ENCODE results near the gene WIZ. TPM values are rescaled to one million over a fixed set of nuclear protein-coding genes. Genes with fewer than 3 reads are reported as not detected.

WIZ gene
- polyA plus RNA-seq, 1 donor (not counting 4 experiments of a cell fraction or from before 2014, with no cell fraction given), result 5.1 TPM

DNA sequence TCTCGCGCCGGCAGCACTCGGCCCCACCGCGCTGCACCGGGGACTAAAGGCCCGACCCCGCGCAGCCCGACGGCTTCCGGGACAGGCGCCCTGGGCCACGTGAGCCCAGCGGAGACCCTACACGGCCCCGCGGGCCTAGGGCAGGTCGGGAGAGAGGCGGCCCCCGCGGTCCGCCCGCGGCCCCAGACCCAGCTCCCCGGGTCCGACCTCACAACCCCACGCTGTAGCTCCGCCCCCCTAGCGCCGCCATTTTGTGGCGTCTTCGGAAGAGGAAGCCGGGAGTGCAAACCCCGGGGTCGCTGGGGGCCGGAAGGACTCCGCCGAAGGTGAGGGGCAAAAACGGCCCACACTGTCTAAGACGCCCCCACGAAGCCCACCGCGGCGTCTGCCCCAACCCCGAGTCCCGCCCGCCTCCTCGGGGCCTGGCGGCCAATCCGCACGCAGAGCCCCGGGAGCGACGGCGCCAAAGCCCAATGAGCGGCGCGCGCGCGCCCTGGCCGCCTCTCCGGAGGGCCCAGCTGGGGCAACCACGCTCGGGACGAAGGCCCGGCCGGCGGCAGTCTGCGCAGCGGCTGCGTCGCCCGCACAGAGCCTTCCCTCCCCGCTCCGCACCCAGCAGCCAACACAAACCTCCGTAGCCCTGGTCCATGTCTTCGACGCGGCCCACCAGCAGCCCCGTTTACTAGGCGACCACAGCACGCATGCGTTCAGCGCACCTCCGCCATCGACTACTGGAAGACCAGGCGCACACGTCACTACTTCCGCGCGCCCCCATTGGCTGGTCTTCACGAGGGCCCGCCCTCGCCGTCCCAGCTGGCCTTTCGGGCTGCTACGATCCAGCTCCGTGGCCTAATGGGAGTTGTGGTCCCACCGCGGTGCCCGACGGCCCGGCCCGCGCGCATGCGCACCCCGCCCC, 70.4 kb downstream of the WIZ start, which contains the start of gene AKAP8:
AKAP8 (minus strand) TSS at position 705 of the 916 bp plus-strand sequence; CDS start at position 649, 56 bp downstream.
- dilution Hi-C loops (cut with MboI; ENCODE audit: extremely low pct_ligation_motif_present, low sequenced_read_pairs), result no loop called here

DNA sequence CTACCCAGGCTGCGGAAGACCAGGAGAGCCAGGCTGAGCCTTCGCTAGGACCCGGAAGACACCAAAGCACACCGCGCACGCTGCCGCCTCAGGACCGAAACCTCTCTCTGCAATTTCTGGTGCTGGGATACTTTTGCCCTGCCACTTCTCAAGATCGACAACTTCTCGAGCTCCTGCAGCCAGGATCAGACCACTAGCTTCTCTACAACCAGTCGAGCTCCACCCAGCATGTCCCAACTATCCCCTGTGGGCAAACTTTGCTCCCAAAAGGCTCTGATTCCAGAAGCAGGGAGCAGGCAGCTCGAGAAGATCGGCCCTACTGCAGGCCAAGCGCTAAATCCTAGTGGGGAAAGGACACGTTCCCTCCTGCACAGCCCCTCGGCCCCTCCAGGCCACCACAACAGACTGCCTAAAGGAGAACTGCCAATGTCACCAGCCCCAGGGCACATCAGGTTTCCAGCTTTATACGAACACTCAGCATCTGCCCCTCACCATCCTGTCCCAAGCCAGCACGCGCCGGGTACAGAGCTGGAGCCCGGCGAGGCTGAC, 71.1 kb downstream of the WIZ start:
- Histone ChIP-seq H4K20me1 (ENCODE audit: control insufficient read depth, extremely low read depth, insufficient read depth, low read length) (peaks cover 4% of the 10 kb centered on the region), H3K79me2 (ENCODE audit: control insufficient read depth, insufficient read depth, low read length) (peaks cover 55% of the 10 kb centered on the region), H3K27ac (ENCODE audit: control insufficient read depth, insufficient read depth, low read length) (peak overlapping the region; percentile 90), H3K4me2 (ENCODE audit: control insufficient read depth, extremely low read depth, insufficient read depth, low read depth, low read length) (peak overlapping the region; percentile 74), H3K36me3 (ENCODE audit: control insufficient read depth in 2 of 2, extremely low read depth in 1 of 2, insufficient read depth in 2 of 2, low read length in 2 of 2) (peaks cover 14 to 20% of the 10 kb centered on the region in 2 experiments), H2AFZ (ENCODE audit: control insufficient read depth, low read length) (peak overlapping the region; percentile 1), H3K4me1 (ENCODE audit: control insufficient read depth, extremely low read depth, insufficient read depth, low read length) (peaks cover 22% of the 10 kb centered on the region), H3K9ac (ENCODE audit: control insufficient read depth, extremely low read depth, insufficient read depth, low read length) (peak overlapping the region; percentile 93), H3K27me3 (ENCODE audit: control insufficient read depth, extremely low read depth, insufficient read depth, low read length) (no peaks in the 10 kb centered on the region), H3K9me1 (ENCODE audit: control insufficient read depth, extremely low read depth, insufficient read depth, low read length) (no peaks in the 10 kb centered on the region), H3K9me3 (ENCODE audit: control insufficient read depth, low read depth, low read length) (no peaks in the 10 kb centered on the region), H3K4me3 (ENCODE audit: control insufficient read depth in 2 of 3, extremely low read depth in 1 of 3, insufficient read depth in 2 of 3, low read depth in 1 of 3, low read length in 3 of 3) (peak overlapping the region; percentile 79 to 97 (median 91))
- TF ChIP-seq EZH2 (IDR thresholded peaks at IDR 0.05; ENCODE audit: low read length), result no peak
- TF ChIP-seq, protein P1, sequence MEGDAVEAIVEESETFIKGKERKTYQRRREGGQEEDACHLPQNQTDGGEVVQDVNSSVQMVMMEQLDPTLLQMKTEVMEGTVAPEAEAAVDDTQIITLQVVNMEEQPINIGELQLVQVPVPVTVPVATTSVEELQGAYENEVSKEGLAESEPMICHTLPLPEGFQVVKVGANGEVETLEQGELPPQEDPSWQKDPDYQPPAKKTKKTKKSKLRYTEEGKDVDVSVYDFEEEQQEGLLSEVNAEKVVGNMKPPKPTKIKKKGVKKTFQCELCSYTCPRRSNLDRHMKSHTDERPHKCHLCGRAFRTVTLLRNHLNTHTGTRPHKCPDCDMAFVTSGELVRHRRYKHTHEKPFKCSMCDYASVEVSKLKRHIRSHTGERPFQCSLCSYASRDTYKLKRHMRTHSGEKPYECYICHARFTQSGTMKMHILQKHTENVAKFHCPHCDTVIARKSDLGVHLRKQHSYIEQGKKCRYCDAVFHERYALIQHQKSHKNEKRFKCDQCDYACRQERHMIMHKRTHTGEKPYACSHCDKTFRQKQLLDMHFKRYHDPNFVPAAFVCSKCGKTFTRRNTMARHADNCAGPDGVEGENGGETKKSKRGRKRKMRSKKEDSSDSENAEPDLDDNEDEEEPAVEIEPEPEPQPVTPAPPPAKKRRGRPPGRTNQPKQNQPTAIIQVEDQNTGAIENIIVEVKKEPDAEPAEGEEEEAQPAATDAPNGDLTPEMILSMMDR (optimal IDR thresholded peaks at IDR 0.05 in 1 of 3, IDR thresholded peaks at IDR 0.05 in 1 of 3, conservative IDR thresholded peaks at IDR 0.05 in 1 of 3; ENCODE audit: extremely low read depth in 1 of 3, insufficient read depth in 2 of 3, low read length in 3 of 3), result no peak
- dilution Hi-C loops (cut with MboI; ENCODE audit: extremely low pct_ligation_motif_present, low sequenced_read_pairs), result no loop called here
- FAIRE-seq, result no peak
- DNase-seq (ENCODE audit: low read depth, low spot score), result no peak

More for the DNA sequence above, 70.4 kb downstream of the WIZ start, which contains the start of gene AKAP8:
- DNase-seq (ENCODE audit: low read depth, low spot score) (peak; percentile 90), FAIRE-seq (peak; percentile 17)
- peaks cover 22% of the 10 kb centered on the region for H3K4me1 ChIP-seq (ENCODE audit: control insufficient read depth, extremely low read depth, insufficient read depth, low read length)
- peaks cover 48% of the 10 kb centered on the region for H3K79me2 ChIP-seq (ENCODE audit: control insufficient read depth, insufficient read depth, low read length)
- peak within 1 kb of the TSS; percentile 79 to 97 (median 91) for H3K4me3 ChIP-seq (ENCODE audit: control insufficient read depth in 2 of 3, extremely low read depth in 1 of 3, insufficient read depth in 2 of 3, low read depth in 1 of 3, low read length in 3 of 3)
- peak within 1 kb of the TSS; percentile 88 for H3K4me2 ChIP-seq (ENCODE audit: control insufficient read depth, extremely low read depth, insufficient read depth, low read depth, low read length)
- H3K9me1 ChIP-seq (ENCODE audit: control insufficient read depth, extremely low read depth, insufficient read depth, low read length), result no peaks in the 10 kb centered on the region
- H3K9ac ChIP-seq (ENCODE audit: control insufficient read depth, extremely low read depth, insufficient read depth, low read length), result peak within 1 kb of the TSS; percentile 93
- H3K27ac ChIP-seq (ENCODE audit: control insufficient read depth, insufficient read depth, low read length), result peak within 1 kb of the TSS; percentile 90
- peak within 1 kb of the TSS; percentile 87 for H2AFZ ChIP-seq (ENCODE audit: control insufficient read depth, low read length)
- peaks cover 4% of the 10 kb centered on the region for H4K20me1 ChIP-seq (ENCODE audit: control insufficient read depth, extremely low read depth, insufficient read depth, low read length)
- peaks cover 12 to 15% of the 10 kb centered on the region in 2 experiments for H3K36me3 ChIP-seq (ENCODE audit: control insufficient read depth in 2 of 2, extremely low read depth in 1 of 2, insufficient read depth in 2 of 2, low read length in 2 of 2)
- TF ChIP-seq, protein P1 (optimal IDR thresholded peaks at IDR 0.05 in 1 of 3, IDR thresholded peaks at IDR 0.05 in 1 of 3, conservative IDR thresholded peaks at IDR 0.05 in 1 of 3; ENCODE audit: extremely low read depth in 1 of 3, insufficient read depth in 2 of 3, low read length in 3 of 3), result no peak
- no peak for TF ChIP-seq EZH2 (IDR thresholded peaks at IDR 0.05; ENCODE audit: low read length)
- H3K9me3 ChIP-seq (ENCODE audit: control insufficient read depth, low read depth, low read length), result no peaks in the 10 kb centered on the region
- no peaks in the 10 kb centered on the region for H3K27me3 ChIP-seq (ENCODE audit: control insufficient read depth, extremely low read depth, insufficient read depth, low read length)
